NCI-H187 (cell line): ENCODE measurements around the gene RPRM.
A peak's percentile ranks its signal among the peaks of the same experiment; 100 is the strongest.
"Not testable (repeated sequence)": the region's sequence is repeated elsewhere in the genome, so short reads cannot be mapped to it uniquely, and the experiment has no call there.

ENCODE experiments used
- DNase-seq, 2 experiments: peaks; one replicate each; lab custom pipeline; 2025; lab: John Stamatoyannopoulos, UW

RPRM gene

DNA sequence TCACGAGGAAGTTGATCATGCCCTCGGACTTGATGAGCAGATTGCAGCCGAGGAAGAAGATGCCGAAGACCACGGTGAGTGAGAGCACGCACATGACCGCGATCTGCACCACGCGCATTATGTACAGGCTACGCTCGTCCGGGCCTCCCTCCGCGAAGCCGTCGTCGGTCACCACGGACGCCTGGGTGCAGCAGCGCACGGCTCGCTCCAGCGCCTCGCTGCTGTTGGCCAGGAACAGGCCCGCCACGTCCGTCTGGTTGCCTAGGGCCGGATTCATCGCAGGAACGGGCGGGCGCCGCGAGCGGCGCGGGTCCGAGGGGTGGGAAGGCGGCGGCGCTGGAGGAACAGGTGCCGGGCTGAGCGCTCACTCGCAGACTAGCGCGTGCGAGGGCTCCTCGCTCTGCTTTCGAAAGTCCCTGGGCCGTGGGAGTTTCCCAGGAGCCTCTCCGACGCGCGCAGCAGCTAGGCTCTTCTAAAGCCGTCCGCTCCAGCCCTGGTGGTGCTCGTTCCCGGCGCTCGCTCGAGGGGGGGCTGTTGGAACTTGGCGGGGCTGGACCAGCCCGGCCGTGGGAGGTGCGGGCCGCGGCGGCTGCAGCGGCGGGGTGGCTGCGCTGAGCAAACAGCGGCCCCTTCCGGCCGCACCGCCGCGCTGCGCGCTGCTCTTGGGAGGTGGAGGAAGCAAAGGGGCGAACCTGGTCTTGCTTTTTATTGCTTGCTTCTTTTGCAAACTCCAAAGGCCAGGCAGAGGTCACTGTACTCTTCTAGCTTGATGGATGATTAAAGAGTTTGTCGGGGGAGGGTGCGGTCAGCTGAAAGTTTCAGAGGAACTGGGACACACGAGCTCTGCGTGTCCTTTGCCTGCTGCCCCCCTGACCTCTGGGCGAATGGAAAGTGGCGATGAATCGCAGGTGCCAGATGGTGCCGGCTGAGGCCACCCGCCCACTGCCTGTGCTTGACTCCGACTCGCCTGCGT is at the start of gene RPRM:
Gene RPRM (minus strand): TSS at position 474 of the 973 bp plus-strand sequence. CDS start 197 bp downstream, at position 277.
- DNase-seq = peak; percentile 28 to 50

DNA sequence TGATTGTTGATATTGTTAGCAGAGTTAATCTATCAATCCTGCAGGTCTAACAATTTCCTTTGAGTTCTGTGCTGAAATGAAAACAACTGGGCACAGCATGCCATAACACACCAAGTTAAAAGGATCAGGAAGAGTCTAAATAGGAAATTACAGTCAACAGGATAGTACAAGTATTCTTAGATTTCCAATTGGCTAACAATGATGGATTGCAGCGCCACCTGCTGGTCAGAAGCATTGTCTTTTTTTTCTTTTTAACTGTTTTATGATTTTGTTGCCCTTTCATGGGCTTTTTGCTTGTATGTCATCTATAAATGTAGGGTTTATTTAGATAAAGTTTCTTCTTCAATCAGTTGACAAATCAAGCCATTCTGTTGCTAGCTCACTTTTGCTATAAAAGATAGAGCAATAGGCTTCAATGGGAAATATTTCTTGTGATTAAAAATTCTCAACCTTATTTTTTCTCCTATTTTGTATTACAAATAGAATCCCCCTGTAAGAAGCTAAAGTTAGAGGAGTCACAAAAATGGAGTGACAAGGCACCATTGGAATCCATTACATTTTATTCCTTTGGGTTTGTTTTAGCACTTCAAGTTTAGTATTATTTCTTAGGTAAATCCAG is 40.8 kb upstream of the RPRM start:
- peak; percentile 1 to 45 for DNase-seq

DNA sequence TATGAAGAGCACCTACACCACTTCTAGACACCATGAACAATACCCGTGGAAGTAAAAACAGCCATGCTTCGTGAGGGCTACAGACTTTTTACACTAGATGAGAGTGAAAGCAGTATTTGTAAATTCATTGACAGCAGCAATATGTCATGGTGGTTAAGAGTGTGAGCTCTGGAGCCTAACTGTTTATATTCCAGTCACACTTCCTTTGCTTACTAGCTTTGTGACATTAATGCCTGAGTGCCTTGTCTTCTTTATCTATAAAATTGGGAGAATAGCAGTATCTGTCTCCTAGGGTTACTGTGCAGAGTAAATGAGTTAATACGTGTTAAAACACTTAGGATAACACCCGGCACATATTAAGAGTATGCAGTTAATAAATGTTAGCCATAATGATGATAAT is 33.8 kb upstream of the RPRM start:
- no peak for DNase-seq

DNA sequence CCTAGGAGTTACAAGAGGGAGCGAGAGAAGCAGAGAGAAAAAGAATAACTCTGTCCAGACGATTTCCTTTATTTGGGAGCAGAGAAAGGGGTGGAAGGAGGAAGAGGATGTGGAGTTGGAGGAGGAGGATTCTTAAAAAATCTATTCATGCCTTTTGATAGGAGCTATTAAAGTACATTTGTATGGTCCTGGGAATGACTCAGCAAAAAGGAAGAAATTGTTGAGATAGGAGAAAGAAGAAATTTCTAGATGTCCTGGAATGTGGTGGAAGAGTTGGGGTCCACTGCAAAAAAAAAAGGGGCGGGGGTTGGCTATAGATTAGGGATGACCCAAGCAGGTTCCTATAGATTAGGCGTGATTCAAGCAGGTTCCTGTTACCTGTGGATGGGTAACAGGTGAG is 32.4 kb upstream of the RPRM start:
- no peak for DNase-seq

DNA sequence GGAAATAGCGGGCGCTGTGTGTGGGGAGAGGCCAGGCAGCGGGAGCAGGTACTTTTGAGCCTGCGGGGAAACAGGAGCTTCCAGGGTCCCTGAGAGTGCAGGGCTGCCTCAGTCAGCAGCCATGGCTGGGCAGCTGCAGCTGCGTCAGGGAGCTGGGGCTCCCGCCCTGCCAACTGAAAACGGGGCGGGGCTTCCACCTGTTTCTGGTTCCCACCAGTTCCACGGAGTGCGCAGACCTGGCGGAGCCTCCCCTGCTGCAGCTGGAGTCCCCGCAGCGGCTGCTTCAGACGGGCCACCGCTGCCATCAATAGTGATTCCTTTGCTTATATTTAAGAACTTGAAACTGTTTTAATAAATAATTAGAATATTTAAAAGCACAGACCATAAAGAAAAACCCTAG is 30.6 kb upstream of the RPRM start:
- DNase-seq = no peak

DNA sequence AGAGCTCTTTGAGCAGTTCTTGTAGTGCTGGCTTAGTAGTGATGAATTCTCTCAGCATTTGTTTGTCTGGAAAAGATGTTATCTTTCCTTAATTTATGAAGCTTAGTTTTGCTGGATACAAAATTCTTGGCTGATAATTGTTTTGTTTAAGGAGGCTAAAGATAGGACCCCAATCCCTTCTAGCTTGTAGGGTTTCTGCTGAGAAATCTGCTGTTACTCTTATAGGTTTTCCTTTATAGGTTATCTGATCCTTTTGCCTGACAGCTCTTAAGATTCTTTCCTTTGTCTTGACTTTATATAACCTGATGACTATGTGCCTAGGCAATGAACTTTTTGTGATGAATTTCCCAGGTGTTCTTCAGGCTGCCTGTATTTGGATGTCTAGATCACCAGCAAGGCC is 27.9 kb upstream of the RPRM start:
- DNase-seq = not testable (repeated sequence)

DNA sequence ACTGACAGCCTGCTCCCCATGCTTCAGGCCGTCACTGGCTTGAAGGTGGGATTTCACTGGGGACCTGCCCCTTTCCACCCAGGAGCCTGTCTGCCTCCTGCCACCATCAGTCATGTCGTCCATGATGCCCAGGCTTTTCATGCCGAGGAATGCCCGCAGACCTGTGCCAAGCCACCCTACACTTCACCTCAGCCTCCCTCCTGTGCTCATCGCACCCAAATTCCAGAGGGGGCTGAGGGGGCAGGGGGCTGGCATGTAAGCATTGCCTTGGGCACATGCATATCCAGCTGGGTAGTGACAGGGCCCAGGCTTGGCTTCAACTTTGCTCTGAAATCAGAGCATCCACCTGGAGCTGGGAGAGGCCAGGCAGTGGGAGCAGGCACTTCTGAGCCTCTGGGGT is 20.9 kb upstream of the RPRM start:
- no peak for DNase-seq

DNA sequence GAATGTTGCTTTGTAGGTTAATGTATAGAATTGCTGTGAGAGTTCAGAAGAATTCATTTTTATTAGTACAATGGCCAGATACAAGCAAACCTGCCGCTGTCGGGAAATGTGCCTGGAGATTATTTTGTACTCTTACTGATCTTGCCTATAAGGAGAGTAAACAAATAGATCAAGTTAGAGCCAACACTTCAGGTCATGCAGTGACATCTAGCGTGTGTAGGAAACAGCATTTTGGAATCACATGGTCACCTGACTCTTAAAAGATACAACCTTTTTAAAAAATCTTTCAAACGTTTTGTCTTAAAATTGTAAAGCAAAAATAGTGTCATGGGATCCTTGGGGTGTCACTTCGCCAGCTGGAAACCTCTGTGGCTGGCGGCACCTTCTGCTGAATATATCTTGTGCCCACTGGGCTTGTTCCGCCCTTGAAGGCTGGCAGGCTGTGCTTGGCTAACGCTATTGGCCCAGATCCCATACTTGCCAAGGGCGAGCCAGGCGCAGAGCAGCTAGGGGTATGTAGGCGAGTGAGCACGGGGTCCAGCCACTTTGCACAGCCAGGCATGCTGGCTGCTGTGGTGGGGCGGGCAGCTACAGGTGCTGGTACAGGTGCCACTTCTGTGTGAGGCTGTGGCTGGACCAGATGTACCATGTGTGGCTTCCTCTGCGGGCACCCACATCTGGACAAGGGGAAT is 19.5 kb upstream of the RPRM start:
- no peak for DNase-seq

DNA sequence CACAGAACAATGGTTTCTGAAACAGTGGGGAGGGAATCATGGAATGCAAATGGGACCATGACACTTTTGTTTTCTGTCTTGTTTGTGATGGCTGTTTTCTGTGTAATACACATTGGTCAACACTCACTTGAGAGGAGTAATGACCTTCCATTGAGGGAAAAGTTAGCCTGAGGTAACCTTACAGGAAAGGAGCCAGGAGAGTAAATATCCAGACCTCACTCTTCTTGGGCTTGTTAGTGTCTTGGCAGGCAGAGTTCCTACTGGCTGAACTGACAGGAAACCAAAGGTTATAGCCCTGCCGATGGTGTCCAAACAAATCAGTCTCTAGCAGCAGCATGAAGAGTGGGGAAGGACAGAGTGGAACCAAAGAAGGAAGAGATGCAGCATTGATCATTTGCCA is 17.2 kb upstream of the RPRM start:
- no peak for DNase-seq

DNA sequence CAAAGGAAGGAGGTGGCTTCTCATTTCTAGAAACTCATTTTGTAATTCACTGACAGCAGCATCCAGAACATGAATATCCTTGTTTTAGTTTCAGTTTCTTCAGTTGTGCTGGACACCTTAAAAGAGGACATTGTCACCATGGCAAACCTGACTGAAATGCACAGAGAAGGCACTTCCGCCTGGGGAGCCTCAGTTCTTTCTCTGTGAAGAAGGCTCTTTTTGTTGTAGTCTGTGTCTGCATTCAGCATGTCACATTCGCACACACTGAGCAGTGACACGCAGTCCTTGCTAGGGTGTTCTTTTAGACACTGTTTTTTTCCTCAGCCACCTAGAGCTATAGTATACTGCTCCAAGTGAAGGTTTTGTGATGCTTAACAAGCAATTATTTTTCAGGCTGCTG is 9.5 kb upstream of the RPRM start:
- no peak for DNase-seq

DNA sequence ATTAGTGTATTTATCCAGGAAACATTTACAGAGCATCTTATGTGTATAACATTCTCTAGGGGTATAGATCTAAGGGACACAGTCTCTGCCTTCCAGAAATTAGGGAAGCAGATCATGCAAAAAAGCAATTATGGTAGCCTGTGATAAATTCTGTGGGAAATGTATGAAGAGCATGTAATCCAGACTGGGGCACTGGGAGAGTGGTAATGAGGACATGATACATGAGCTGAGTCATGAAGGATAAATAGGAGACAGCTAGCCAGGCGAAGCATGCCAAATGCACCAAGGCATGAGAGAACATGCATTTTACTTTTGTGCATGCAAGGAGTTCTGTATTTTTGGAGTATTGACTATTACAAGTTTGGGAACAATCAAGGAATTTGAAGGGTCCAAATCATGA is 8.9 kb upstream of the RPRM start:
- DNase-seq = no peak

DNA sequence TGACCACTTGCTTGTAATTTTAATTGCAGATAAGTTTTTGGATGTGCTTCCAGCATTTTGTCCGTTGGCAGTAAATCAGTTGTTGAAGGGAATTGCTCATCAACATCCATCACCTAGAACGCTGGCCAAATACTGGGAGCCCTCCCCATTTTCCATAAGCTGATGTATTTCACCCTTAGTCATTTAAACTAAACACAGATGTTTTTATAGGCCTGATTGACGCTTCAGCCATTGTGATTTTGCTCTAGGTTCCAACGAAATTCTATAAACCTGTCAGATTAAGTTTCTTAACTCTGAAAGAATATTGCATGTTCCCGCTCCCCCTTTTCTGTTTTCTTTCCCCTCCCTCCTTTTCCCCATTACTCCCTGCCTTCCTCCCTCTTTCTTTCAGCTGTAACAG is 1.0 kb upstream of the RPRM start:
- DNase-seq = no peak

DNA sequence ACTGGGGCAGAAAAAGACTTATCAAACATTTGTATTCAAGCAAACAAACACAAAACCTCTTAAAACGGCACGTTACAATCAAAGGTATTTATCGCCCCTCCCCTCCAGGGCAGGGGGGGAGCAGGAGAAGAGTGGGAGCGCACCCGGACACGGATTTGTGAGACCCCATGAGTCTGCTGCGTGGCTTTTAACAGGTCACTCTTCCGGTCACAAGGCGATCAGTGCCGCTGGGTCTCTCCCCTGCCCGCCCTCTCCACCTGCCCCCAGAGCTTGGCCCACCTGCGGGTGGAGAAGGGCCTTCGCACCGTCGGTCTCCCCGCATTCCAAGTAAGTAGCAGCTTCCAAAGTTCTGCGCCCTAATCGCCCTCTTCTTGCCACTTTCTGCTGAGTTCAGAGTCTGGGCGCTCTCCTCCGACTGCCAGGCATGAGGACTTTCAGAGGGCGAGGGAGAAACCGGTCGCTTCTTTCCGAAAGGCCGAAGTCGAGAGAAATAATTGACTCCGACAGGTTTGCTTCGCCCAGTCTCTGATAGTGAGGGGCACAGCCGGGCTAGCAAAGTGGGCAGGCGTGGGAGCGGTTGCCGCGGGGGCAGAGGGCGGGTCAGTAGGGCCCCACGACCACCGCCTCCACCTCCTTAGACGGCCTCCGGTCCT is 800 bp downstream of the RPRM start:
- no peak for DNase-seq

DNA sequence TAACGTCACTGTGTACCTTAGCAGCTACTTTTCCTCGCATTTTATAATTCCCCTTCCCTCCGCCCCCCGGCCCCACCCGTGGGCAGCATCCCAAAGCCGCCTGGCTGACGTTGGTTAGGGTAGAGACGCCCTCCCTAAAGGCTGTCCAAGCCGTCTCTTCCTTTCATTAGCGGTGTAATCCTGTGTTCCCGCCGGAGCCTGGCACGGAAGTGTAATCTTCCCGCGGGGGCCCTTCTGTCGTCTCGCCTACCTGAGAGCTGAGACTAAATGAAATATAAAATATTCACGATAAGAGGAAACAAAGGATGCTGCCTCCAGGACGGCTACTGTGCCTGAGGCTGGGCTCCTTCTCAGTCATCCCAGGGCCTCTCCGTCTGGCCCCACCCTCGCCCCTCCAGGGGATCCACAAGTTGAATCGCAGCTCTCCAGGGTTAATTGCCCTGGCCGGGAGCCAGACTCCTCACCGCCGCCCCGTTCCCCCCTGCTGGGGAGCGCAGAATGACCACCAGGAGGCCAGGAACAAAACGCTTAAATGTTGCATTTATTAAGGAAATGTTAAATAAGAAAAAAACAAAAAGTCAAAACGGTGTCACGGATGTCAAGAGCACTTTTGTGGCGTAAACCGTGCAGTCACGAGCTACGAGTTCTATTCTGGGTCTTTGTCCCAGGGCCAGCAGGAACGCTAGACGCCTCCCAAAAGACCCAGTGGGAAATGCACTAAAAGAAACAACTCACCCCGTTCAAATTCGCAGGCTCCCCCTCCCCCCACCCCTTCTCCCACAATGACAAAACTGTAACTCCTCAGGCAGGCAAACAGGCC is 1.5 kb downstream of the RPRM start:
- DNase-seq = peak; percentile 25 to 26

DNA sequence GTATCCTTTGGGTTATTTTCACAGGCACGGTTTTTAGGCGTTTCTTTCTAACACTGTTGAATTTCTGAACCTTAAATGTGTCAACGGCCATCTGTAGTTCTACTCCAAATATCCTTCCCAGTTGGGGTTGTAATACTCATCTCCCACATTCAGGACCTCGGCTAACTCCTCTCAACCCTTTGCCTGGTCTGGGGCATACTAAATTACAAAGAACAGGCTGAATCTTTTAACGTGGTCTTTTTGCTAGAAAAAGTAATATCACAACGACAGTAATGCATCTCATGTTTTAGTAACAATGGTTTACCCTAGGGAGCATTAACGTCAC is 2.1 kb downstream of the RPRM start:
- DNase-seq = no peak

DNA sequence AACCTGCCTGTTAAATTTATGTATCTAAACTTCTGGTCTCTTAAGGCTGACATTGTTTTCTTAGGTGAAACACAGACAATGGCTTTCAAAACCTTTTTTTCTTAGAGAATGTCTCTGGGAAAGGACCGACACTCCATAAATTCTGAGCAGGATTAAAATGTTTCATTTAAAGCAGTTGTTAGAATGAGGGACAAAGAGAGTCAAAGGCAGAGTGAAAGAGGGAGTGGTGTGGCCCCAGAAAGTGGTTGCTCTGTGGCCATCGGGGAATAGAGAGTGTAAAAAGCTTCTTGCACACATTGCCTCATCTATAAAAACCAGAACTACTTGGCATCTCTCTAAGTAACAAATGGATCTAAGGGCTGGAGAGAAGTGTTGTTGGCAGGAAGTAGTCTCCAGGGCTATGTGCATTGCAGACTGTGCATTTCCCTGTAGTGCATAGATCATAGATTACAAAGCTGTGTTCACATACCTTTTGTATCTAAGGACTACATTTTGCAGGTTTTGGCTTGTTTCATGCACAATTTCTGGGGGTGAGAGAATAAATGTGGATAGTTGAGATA is 3.6 kb downstream of the RPRM start:
- no peak for DNase-seq

DNA sequence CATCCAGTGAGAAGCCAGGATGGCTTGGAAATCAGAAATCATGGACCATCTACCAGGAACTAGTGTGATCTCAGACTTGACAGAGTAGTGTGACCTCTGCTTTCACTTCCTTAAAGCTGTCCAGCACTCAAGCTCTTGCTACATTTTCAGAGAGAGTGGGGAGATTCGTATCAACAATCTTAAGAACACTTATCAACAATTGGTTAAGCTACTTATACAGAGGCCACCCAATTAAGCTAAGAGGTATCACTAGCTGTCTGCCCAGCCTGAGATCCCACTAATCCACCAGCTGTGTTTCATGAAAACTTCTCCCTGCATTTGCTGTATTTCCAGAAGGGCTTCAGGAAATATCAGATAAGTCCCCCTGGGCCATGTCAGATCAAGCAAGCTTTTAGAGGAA is 4.2 kb downstream of the RPRM start:
- no peak for DNase-seq

DNA sequence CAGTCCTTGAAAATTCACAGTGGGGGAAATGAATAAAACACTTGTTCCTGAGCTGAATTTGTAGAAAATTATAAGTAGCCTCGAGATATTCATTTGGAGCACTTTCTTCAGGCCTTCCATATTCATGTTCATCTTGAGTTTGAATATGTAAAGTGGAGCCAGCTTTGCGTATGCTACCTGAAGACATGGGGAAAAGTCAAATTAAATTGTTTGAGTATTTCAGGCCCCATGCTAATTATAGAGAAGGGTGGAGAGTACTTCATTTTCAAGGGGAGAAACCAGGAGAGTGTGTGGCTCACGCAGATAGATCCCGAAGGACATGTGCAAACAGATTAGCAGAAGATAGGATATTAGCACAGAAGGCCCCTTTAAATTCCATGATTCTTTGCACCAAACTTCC is 7.7 kb downstream of the RPRM start:
- no peak for DNase-seq

DNA sequence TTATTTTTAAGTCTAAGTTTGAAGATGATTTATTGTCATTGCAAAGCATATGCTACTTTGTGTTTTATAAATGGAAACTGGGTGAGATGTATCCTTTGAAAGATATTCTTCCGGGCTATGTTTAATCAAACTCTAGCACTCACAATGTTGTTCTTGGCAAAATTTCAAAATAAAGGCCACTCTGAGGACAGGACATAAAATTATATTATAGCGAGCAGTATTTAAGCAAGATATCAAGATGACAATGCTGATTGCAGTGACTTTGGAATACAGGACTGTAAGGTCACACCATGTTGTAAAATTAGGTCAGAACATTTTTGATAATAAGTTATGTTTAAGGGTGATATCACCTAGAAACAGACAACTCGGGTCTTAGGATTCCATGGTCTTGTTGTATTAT is 14.2 kb downstream of the RPRM start:
- no peak for DNase-seq

DNA sequence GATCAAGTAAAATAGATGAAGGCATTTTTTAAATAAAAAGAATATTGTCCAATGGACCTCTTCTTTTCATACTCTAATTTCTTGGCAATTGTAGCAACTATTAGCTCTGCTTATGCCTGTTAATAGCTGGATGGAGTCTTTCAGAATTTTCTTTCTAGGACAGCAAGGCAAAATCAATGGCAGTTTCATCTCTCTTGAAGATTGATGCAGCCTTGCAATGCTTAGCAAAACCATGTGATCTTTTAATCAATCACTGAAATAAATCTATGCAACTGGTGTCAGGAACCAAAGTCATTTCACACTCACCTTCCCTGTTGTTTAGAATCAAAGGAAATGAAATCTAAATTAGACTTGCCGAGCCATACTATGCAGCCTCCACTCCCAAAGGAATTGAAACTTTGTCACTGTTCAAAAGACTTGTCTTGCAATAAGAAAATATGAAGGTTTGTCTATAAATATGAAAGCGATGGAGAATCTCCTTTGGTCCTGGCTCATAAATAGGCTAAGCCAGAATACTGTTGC is 16.2 kb downstream of the RPRM start:
- no peak for DNase-seq

DNA sequence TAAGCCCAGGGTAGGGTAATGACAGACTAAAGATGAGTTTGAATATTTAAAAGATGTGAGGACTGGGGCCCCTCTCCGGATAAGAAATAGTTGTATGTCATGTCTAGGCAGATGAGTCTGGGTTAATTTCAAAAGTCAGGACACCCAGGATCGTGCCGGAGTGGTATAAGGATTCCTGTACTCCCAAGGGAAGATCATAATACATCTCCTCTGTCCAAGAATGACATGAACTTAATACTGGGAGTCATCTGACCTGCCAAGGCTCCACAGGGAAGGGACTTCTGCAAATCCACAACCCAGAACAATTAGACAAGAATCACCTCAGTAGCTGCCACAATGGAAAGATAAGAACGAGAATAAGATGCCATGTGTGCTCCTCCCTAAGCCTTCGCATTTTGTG is 17.1 kb downstream of the RPRM start:
- no peak for DNase-seq
